Activated T-helper 1 cell treated with anti-CD3 and anti-CD28 coated beads, Interleukin-12 subunit alpha, Interleukin-12 subunit beta, Interleukin-2, Interleukin-4 antibody, amounts not matched to agents 30 ng/mL and 10 ng/mL and 1 ng/mL, durations not matched to agents 14 hours and 24 hours and 36 hours (primary cell): Measurements from ENCODE around the gene TTC28. TPM values are rescaled to one million over a fixed set of nuclear protein-coding genes. Genes with fewer than 3 reads are reported as not detected.

ENCODE experiments used
- DNase-seq: peaks from one replicate; pipeline ENCODE4 v3.0.0; 2021; ENCODE audit warnings: low spot score
- H3K27ac Mint-ChIP-seq: one replicate; pipeline ENCODE4 v1.8.0; 2021; ENCODE audit warnings: mild to moderate bottlenecking, mixed read lengths
- H3K27me3 Mint-ChIP-seq: one replicate; pipeline ENCODE4 v1.8.0; 2022; ENCODE audit warnings: mild to moderate bottlenecking, moderate library complexity, mixed read lengths; ENCODE audit not compliant: insufficient read depth
- H3K36me3 Mint-ChIP-seq: one replicate; pipeline ENCODE4 v1.8.0; 2021; ENCODE audit warnings: low read depth, mixed read lengths
- H3K4me1 Mint-ChIP-seq: one replicate; pipeline ENCODE4 v1.8.0; 2021; ENCODE audit warnings: low read depth, mixed read lengths
- H3K4me3 Mint-ChIP-seq: one replicate; pipeline ENCODE4 v1.8.0; 2021; ENCODE audit warnings: mild to moderate bottlenecking, moderate library complexity, mixed read lengths
- H3K9me3 Mint-ChIP-seq: one replicate; pipeline ENCODE4 v1.8.0; 2021; ENCODE audit warnings: mixed read lengths
- intact Hi-C: fragments of 100-400 bp; cut with micrococcal nuclease; formaldehyde crosslinking; loops from one replicate; pipeline ENCODE4 v1.15.1; 2024
- total RNA-seq: library from RNA; stranded (reverse); gene quantifications from 2 replicates; pipeline ENCODE4 v1.2.3, GENCODE V29; 2022

TTC28 gene
- total RNA-seq, 1 donor from 2014 or later, result 2.4 TPM

DNA sequence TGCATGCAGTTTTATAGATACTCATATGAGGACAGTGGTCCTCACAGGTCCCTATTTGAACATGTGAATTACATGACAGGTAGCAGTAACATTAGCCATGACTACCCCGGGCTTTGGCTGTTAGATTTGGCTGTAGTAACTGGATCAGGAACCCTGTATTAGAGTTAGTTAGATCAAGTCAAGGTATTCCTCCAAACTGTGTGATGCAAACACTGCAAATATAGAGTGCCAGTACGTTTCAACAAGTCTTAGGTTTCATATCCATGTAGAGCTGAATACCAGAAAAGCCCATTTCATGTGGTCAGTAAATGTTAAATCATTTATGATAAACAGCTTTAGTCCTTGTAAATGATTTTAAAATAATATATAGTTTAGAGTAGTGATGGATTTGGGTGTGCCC lies 731.1 kb downstream of the TTC28 start:
- no peak for DNase-seq
- H3K36me3 Mint-ChIP-seq, result no peaks in the 10 kb centered on the region
- no peak overlapping the region for H3K27ac Mint-ChIP-seq
- no peaks in the 10 kb centered on the region for H3K27me3 Mint-ChIP-seq
- intact Hi-C loops, result no loop called here
- H3K4me3 Mint-ChIP-seq, result no peak overlapping the region
- peaks cover 6% of the 10 kb centered on the region for H3K4me1 Mint-ChIP-seq
- no peaks in the 10 kb centered on the region for H3K9me3 Mint-ChIP-seq

DNA sequence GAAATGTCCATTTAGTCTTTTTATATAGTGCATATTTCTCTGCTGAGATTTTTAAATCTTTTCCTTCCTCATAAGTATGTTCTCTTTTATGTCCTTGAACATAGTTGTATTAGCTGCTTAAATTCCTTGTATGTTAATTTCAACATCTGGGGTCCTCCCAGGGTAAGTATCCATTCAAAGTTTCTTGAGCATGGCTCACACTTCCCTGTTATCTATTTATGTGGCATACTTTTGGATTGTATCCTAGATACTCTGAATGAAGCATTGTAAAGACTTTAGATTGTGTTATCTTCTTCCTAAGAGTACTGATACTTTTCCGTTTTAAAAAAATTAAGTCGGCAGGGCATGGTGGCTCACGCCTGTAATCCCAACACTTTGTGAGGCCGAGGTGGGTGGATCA lies 732.2 kb downstream of the TTC28 start:
- no peaks in the 10 kb centered on the region for H3K36me3 Mint-ChIP-seq
- peaks cover 6% of the 10 kb centered on the region for H3K4me1 Mint-ChIP-seq
- DNase-seq, result no peak
- no peaks in the 10 kb centered on the region for H3K27me3 Mint-ChIP-seq
- no peaks in the 10 kb centered on the region for H3K9me3 Mint-ChIP-seq
- H3K27ac Mint-ChIP-seq, result no peak overlapping the region
- no peak overlapping the region for H3K4me3 Mint-ChIP-seq
- intact Hi-C loops, result no loop called here

- H3K9me3 Mint-ChIP-seq, result no peaks in the 10 kb centered on the region
These were observed 738.5 kb downstream of the TTC28 start for GRCh38 chr22:27941143-27941542.

GRCh38 chr22:27937453-27937852 lies 742.2 kb downstream of the TTC28 start:
- no peak for DNase-seq
- Mint-ChIP-seq H3K27me3 (no peaks in the 10 kb centered on the region), H3K36me3 (peaks cover 2% of the 10 kb centered on the region), H3K9me3 (no peaks in the 10 kb centered on the region), H3K4me1 (no peaks in the 10 kb centered on the region), H3K27ac (no peak overlapping the region), H3K4me3 (no peak overlapping the region)
- intact Hi-C loops, result no loop called here

More at GRCh38 chr22:27941143-27941542, 738.5 kb downstream of the TTC28 start:
- intact Hi-C loops, result no loop called here
- H3K27me3 Mint-ChIP-seq, result no peaks in the 10 kb centered on the region
- H3K4me3 Mint-ChIP-seq, result no peak overlapping the region
- H3K27ac Mint-ChIP-seq, result no peak overlapping the region
- peaks cover 2% of the 10 kb centered on the region for H3K36me3 Mint-ChIP-seq
- peaks cover 6% of the 10 kb centered on the region for H3K4me1 Mint-ChIP-seq
- DNase-seq, result no peak

GRCh38 chr22:27935897-27936296 lies 743.7 kb downstream of the TTC28 start:
- intact Hi-C loops, result no loop called here
- no peaks in the 10 kb centered on the region for H3K4me1 Mint-ChIP-seq

DNA sequence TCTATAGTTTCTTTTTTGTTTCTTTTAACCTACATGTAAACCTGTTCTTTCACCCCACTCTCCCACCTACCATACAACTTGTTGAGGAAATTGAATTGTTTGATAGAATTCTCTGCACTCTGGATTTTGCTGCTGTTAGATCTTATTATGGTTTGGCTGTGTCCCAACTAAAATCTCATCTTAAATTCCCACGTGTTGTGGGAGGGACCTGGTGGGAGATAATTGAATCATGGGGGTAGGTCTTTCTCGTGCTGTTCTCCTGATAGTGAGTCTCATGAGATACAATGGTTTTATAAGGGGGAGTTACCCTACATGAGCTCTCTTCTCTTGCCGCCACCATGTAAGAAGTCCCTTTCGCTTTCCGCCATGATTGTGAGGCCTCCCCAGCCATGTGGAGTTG lies 745.6 kb downstream of the TTC28 start:
- Mint-ChIP-seq H3K27ac (no peak overlapping the region), H3K36me3 (peaks cover 2% of the 10 kb centered on the region), H3K4me1 (no peaks in the 10 kb centered on the region), H3K4me3 (no peak overlapping the region), H3K27me3 (peaks cover 2% of the 10 kb centered on the region), H3K9me3 (no peaks in the 10 kb centered on the region)
- DNase-seq, result no peak
- intact Hi-C loops, result no loop called here

More at GRCh38 chr22:27935897-27936296, 743.7 kb downstream of the TTC28 start:
- H3K9me3 Mint-ChIP-seq, result no peaks in the 10 kb centered on the region
- no peak for DNase-seq
- H3K27ac Mint-ChIP-seq, result no peak overlapping the region
- no peak overlapping the region for H3K4me3 Mint-ChIP-seq
- peaks cover 2% of the 10 kb centered on the region for H3K36me3 Mint-ChIP-seq
- no peaks in the 10 kb centered on the region for H3K27me3 Mint-ChIP-seq

GRCh38 chr22:27933186-27933983 lies 746.3 kb downstream of the TTC28 start:
- Mint-ChIP-seq H3K4me3 (no peak overlapping the region), H3K4me1 (no peaks in the 10 kb centered on the region), H3K9me3 (no peaks in the 10 kb centered on the region), H3K27ac (no peak overlapping the region), H3K27me3 (peaks cover 2% of the 10 kb centered on the region), H3K36me3 (peaks cover 2% of the 10 kb centered on the region)
- no peak for DNase-seq
- intact Hi-C loops, result no loop called here

DNA sequence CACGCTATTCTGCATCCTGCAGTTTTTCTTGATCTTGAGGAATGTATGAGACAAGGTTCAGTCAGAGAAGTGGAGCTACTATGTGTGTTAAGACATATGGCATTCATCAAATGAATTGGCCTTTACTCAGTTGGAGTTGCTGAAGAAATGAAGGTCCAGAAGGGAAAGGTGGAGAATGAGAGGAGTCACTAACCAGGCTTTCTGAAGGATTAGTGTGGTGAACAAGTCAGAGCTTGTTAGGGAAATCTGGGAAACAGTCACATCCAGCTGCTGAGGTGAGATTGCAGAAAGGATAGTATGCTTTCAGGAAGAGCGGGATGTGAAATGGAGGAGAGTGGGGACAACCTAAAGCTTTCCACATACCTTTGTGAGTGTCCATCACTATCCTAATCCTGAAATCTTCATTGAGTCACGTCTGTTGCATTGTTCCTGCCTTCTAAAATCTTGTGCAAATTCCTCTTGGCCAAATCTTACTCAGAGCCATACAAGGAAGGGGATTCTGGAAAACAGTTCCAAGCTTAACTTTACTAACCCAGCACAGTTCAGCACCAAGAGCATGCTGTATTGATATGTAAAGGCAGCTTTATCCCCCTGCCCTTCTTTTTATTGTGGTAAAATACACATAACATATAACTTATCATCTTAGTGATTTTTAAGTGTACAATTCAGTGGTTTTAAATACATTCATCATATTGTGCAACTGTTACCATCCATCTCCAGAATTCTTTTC lies 749.1 kb downstream of the TTC28 start:
- Mint-ChIP-seq H3K4me3 (no peak overlapping the region), H3K9me3 (no peaks in the 10 kb centered on the region), H3K27ac (no peak overlapping the region), H3K4me1 (peaks cover 10% of the 10 kb centered on the region), H3K27me3 (peaks cover 2% of the 10 kb centered on the region), H3K36me3 (no peaks in the 10 kb centered on the region)
- intact Hi-C loops, result no loop called here
- DNase-seq, result no peak

Other genes with a start within 250 kb of the TTC28 start
- gene CHEK2, start 62.0 kb upstream of the TTC28 start, total RNA-seq, result 31.4 and 35.0 TPM in 2 replicates
- gene HSCB, start 62.2 kb upstream of the TTC28 start, total RNA-seq, result 16.6 and 18.0 TPM in 2 replicates
- gene CCDC117, start 92.9 kb upstream of the TTC28 start, total RNA-seq, result 46.4 and 52.8 TPM in 2 replicates
- gene XBP1, start 120.7 kb upstream of the TTC28 start, total RNA-seq, result 177 and 181 TPM in 2 replicates
- 1.9 and 2.1 TPM in 2 replicates for gene ZNRF3, start 203.7 kb upstream of the TTC28 start, total RNA-seq